Activated CD8-positive, alpha-beta T cell treated with anti-CD3 and anti-CD28 coated beads for 36 hours (primary cell): ENCODE results near the gene FAM200C. TPM values are rescaled to one million over a fixed set of nuclear protein-coding genes. Genes with fewer than 3 reads are reported as not detected.

ENCODE experiments used
- ATAC-seq: fragments of 200-7000 bp; cut with Tn5 transposase; one replicate; pipeline ENCODE4 v1.10.0; 2021; ENCODE audit warnings: mild to moderate bottlenecking, moderate library complexity
- CTCF ChIA-PET: fragments of 350-600 bp; sonication (Branson Sonifier 250); formaldehyde crosslinking; loops from one replicate; lab custom pipeline; 2021; ENCODE audit warnings: antibody characterized with exemption; lab: Charles Lee
- POLR2A ChIA-PET: fragments of 350-600 bp; sonication (Branson Sonifier 250); formaldehyde crosslinking; loops from one replicate; lab custom pipeline; 2021; ENCODE audit warnings: antibody characterized with exemption; lab: Charles Lee
- DNase-seq: peaks from one replicate; pipeline ENCODE4 v3.0.0-alpha.2; 2020
- H3K27ac Mint-ChIP-seq: one replicate; pipeline ENCODE4 v1.8.0; 2021; ENCODE audit warnings: mild to moderate bottlenecking, mixed read lengths
- H3K27me3 Mint-ChIP-seq: one replicate; pipeline ENCODE4 v1.8.0; 2021; ENCODE audit warnings: mixed read lengths
- H3K36me3 Mint-ChIP-seq: one replicate; pipeline ENCODE4 v1.8.0; 2021; ENCODE audit warnings: low read depth, mixed read lengths
- H3K4me1 Mint-ChIP-seq: one replicate; pipeline ENCODE4 v1.8.0; 2021; ENCODE audit warnings: low read depth, mixed read lengths
- H3K4me3 Mint-ChIP-seq: one replicate; pipeline ENCODE4 v1.8.0; 2021; ENCODE audit warnings: mild to moderate bottlenecking, moderate library complexity, mixed read lengths
- H3K9me3 Mint-ChIP-seq: one replicate; pipeline ENCODE4 v1.8.0; 2021; ENCODE audit warnings: mixed read lengths
- intact Hi-C: fragments of 100-400 bp; cut with micrococcal nuclease; formaldehyde crosslinking; loops from one replicate; pipeline ENCODE4 v1.10.0; 2022
- total RNA-seq, 2 experiments: library from RNA; stranded (reverse); gene quantifications; one replicate each; pipeline ENCODE4 v1.2.3, GENCODE V29; 2021
- TF ChIP-seq, protein P1 (sequence below): fragments of 200-600 bp; IDR thresholded peaks from one replicate; pipeline ENCODE4 v1.8.0; 2022; ENCODE audit warnings: antibody characterized with exemption, mild to moderate bottlenecking

FAM200C gene
- total RNA-seq, 2 experiments from 2014 or later = 0.83 to 0.97 TPM

DNA sequence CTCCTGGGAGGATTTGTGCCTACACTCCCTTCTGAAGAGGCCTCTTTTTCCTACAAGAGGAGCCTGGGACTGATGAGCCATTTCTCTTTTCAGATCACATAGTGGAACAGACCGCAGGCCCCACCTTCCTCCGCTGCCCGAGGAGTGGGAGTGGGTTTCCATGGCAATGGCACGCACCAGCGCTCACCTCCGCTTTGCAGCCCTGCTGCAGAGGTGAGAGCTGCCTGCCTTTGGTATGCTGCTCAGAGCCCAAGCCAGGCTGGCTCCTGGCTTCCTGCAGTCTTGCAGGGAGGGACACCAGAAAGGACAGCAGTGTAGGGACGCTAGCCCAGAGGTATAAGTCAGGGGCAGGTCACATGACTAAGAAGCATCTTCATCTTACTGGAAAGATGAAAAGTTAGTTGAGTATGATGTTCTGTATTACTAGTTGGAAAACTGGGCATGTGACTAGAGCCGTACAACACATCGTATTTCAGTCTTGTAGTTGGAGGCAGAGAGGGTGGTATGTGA, 34.2 kb upstream of the FAM200C start:
- CTCF ChIA-PET = no interaction called here
- H3K36me3 Mint-ChIP-seq = no peaks in the 10 kb centered on the region
- no peak overlapping the region for H3K27ac Mint-ChIP-seq
- peak; percentile 27 for DNase-seq
- H3K4me3 Mint-ChIP-seq = no peak overlapping the region
- ATAC-seq = no peak
- intact Hi-C loops = no loop called here
- TF ChIP-seq, protein P1, sequence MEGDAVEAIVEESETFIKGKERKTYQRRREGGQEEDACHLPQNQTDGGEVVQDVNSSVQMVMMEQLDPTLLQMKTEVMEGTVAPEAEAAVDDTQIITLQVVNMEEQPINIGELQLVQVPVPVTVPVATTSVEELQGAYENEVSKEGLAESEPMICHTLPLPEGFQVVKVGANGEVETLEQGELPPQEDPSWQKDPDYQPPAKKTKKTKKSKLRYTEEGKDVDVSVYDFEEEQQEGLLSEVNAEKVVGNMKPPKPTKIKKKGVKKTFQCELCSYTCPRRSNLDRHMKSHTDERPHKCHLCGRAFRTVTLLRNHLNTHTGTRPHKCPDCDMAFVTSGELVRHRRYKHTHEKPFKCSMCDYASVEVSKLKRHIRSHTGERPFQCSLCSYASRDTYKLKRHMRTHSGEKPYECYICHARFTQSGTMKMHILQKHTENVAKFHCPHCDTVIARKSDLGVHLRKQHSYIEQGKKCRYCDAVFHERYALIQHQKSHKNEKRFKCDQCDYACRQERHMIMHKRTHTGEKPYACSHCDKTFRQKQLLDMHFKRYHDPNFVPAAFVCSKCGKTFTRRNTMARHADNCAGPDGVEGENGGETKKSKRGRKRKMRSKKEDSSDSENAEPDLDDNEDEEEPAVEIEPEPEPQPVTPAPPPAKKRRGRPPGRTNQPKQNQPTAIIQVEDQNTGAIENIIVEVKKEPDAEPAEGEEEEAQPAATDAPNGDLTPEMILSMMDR = no peak
- no peaks in the 10 kb centered on the region for H3K9me3 Mint-ChIP-seq
- peaks cover 22% of the 10 kb centered on the region for H3K4me1 Mint-ChIP-seq
- peaks cover 5% of the 10 kb centered on the region for H3K27me3 Mint-ChIP-seq
- POLR2A ChIA-PET = no interaction called here

- ATAC-seq (no peak), DNase-seq (no peak)
- TF ChIP-seq, protein P1 = no peak
- H3K9me3 Mint-ChIP-seq = no peaks in the 10 kb centered on the region
- no peak overlapping the region for H3K4me3 Mint-ChIP-seq
- peaks cover 15% of the 10 kb centered on the region for H3K4me1 Mint-ChIP-seq
- intact Hi-C loops = no loop called here
- ChIA-PET POLR2A (no interaction called here), CTCF (no interaction called here)
- peaks cover 5% of the 10 kb centered on the region for H3K27me3 Mint-ChIP-seq
- H3K36me3 Mint-ChIP-seq = peaks cover 9% of the 10 kb centered on the region
- H3K27ac Mint-ChIP-seq = no peak overlapping the region
Measured at GRCh38 chr5:160432787-160433186, 32.9 kb upstream of the FAM200C start.

GRCh38 chr5:160432196-160432595, 32.3 kb upstream of the FAM200C start:
- Mint-ChIP-seq H3K27ac (no peak overlapping the region), H3K4me3 (no peak overlapping the region), H3K36me3 (peaks cover 13% of the 10 kb centered on the region), H3K4me1 (peaks cover 13% of the 10 kb centered on the region), H3K27me3 (peaks cover 5% of the 10 kb centered on the region), H3K9me3 (no peaks in the 10 kb centered on the region)
- ATAC-seq (no peak), DNase-seq (no peak)
- ChIA-PET POLR2A (no interaction called here), CTCF (no interaction called here)
- TF ChIP-seq, protein P1 = no peak
- intact Hi-C loops = no loop called here

- ChIA-PET POLR2A (interaction anchor here (1.8 kb wide), 1 partner anchor 9 kb away, joined by 6 read pairs; the partner anchor contains the start of gene SLU7), CTCF (interaction anchor here (1.1 to 4.5 kb wide), 2 partner anchors 11 to 36 kb away, joined by 3 to 38 read pairs; no protein-coding TSS in a partner anchor)
- H3K27ac Mint-ChIP-seq = no peak overlapping the region
- no peak for ATAC-seq
- H3K36me3 Mint-ChIP-seq = peaks cover 41% of the 10 kb centered on the region
- no peak overlapping the region for H3K4me3 Mint-ChIP-seq
- intact Hi-C loops = no loop called here
- no peaks in the 10 kb centered on the region for H3K9me3 Mint-ChIP-seq
- H3K4me1 Mint-ChIP-seq = peaks cover 24% of the 10 kb centered on the region
- DNase-seq = no peak
- no peaks in the 10 kb centered on the region for H3K27me3 Mint-ChIP-seq
- TF ChIP-seq, protein P1 = no peak
Measured at GRCh38 chr5:160427607-160428006, 27.8 kb upstream of the FAM200C start.

DNA sequence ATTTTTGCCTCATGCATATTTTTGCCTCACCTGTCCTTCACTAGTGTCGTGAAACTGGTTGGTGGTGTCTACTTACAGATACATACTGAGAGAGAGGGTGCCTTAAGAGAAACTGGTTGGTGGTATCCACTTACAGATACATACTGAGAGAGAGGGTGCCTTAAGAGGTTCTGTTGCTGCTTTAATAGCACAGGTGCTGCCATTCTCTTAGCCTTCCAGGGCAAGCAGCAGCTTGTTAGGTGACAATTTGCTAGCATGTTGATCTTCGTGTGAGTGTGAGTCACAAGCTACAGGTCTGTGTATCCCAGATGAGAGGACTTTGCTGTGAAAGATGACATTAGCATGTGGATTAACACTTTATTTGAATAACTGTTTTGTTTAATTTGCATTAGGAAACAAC, 23.2 kb upstream of the FAM200C start:
- Mint-ChIP-seq H3K4me1 (peaks cover 47% of the 10 kb centered on the region), H3K9me3 (no peaks in the 10 kb centered on the region), H3K36me3 (peaks cover 44% of the 10 kb centered on the region), H3K4me3 (peak overlapping the region; percentile 93), H3K27me3 (no peaks in the 10 kb centered on the region), H3K27ac (no peak overlapping the region)
- TF ChIP-seq, protein P1 = no peak
- no peak for ATAC-seq
- ChIA-PET POLR2A (interaction anchor here (1.5 kb wide), 1 partner anchor 13 kb away, joined by 6 read pairs; no protein-coding TSS in a partner anchor), CTCF (interaction anchor here (1.1 to 8.9 kb wide), 3 partner anchors 15 to 85 kb away, joined by 5 to 107 read pairs (median 5); no protein-coding TSS in a partner anchor)
- no peak for DNase-seq
- intact Hi-C loops = loop anchor here (2.0 kb wide), 1 partner anchor 304 kb away; the partner anchor contains the start of gene PWWP2A
